GM19324 (cell line): ENCODE data around the gene ADAMTSL1.
A peak's percentile ranks its signal among the peaks of the same experiment; 100 is the strongest.

ENCODE experiments used
- ATAC-seq: cut with Tn5 transposase; IDR thresholded peaks from one replicate; pipeline ENCODE4 v1.9.1; 2021; ENCODE audit warnings: mild to moderate bottlenecking, moderate library complexity; ENCODE audit not compliant: unreplicated experiment, low FRiP score

Gene ADAMTSL1

GRCh38 chr9:18754537-18754936 is 280.6 kb downstream of the ADAMTSL1 start:
- ATAC-seq: no peak

DNA sequence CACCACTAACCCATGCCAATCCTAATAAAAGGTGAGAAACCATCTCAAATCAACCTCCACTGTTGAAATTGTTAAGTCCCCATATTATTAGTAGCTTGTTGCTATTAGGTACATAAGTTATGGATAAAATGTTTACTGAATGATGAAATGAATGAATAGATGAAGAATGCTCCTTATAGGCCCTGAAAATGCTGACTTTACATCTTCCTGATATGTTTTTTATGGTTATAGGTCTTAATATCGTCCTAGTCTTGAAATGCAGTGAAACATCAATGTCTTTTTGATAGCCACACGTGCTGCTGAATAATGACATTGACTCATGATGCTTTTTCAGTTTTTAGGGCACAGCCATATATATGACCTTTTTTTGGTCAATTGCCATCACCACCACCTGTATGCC is 281.3 kb downstream of the ADAMTSL1 start:
- no peak for ATAC-seq

GRCh38 chr9:18756712-18757125 is 282.8 kb downstream of the ADAMTSL1 start:
- peak; percentile 64 for ATAC-seq

GRCh38 chr9:18759827-18760226 is 285.9 kb downstream of the ADAMTSL1 start:
- no peak for ATAC-seq

- ATAC-seq: no peak
These were observed 287.9 kb downstream of the ADAMTSL1 start for GRCh38 chr9:18761742-18762300.

DNA sequence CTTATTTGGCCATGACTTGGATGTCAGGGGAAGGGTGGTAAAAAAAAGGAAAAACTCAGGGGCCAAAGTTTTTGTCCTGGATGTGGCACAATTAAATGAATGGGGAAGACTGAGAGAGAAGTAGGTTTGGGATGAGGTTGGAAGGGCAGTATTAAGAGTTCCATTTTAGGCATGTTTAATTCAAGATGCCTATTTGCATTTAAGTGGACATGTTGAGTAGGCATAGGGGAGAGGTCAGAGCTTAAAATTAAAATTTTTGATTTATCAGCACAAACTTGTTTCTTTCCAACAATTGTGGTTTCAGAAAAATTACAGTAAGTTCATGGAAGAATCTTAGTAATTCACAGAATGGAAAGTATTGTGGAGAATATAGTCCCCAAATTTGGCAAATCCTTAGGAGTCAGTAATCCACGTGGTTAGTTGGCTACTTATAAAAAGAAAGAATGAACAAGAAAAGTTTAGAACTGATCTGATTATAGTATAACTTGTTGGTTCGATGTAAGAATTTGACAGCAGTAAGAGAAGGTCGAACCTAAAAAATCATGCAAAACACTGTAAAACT is 293.1 kb downstream of the ADAMTSL1 start:
- no peak for ATAC-seq

GRCh38 chr9:18768951-18769622 is 295.1 kb downstream of the ADAMTSL1 start:
- peak; percentile 87 for ATAC-seq

GRCh38 chr9:18770131-18770908 is 296.4 kb downstream of the ADAMTSL1 start:
- no peak for ATAC-seq

DNA sequence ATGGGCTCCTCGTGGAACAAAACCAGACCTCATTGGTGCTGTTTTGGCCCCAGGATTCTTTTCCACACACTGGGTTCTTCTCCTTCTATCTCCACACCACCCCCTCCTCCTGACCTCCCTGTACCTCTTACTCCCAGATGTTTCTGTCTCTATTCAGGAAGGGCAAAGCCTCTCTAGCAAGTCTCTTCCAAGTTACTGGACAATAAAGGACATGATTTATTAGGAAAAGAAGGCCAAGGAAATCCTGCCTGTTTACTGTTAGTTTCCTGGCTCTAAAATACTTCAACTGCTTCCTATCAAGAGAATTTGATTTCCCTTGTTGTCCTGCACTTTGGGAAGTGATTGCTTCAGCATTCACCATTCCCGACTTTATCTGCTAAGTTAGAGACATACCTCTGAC is 297.1 kb downstream of the ADAMTSL1 start:
- no peak for ATAC-seq

DNA sequence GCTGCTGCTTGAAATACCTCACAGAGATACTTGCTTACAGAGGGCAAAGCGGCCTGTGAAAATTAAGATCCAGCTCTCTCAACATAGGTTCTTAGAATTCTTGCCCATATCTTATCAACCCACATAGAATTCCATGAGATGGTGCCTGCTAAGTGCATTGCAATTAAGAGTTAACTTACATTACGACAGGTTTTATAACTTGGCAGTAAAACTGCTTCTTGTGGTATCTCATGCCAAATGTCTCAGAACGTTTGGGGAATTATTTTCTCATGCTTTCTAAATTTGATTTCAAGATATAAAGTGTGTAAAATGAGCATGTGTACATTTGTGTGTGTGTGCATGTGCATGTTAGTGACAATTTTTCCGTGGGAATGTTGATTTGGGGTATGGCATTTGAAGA is 297.8 kb downstream of the ADAMTSL1 start:
- ATAC-seq: no peak

- ATAC-seq: no peak
These were observed 301.3 kb downstream of the ADAMTSL1 start for GRCh38 chr9:18775241-18775640.

GRCh38 chr9:18775930-18776329 is 302.0 kb downstream of the ADAMTSL1 start:
- no peak for ATAC-seq

DNA sequence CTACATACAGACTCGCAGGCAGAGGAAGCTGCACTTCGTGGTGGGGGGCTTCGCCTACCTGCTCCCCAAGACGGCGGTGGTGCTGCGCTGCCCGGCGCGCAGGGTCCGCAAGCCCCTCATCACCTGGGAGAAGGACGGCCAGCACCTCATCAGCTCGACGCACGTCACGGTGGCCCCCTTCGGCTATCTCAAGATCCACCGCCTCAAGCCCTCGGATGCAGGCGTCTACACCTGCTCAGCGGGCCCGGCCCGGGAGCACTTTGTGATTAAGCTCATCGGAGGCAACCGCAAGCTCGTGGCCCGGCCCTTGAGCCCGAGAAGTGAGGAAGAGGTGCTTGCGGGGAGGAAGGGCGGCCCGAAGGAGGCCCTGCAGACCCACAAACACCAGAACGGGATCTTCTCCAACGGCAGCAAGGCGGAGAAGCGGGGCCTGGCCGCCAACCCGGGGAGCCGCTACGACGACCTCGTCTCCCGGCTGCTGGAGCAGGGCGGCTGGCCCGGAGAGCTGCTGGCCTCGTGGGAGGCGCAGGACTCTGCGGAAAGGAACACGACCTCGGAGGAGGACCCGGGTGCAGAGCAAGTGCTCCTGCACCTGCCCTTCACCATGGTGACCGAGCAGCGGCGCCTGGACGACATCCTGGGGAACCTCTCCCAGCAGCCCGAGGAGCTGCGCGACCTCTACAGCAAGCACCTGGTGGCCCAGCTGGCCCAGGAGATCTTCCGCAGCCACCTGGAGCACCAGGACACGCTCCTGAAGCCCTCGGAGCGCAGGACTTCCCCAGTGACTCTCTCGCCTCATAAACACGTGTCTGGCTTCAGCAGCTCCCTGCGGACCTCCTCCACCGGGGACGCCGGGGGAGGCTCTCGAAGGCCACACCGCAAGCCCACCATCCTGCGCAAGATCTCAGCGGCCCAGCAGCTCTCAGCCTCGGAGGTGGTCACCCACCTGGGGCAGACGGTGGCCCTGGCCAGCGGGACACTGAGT is 303.2 kb downstream of the ADAMTSL1 start:
- no peak for ATAC-seq

DNA sequence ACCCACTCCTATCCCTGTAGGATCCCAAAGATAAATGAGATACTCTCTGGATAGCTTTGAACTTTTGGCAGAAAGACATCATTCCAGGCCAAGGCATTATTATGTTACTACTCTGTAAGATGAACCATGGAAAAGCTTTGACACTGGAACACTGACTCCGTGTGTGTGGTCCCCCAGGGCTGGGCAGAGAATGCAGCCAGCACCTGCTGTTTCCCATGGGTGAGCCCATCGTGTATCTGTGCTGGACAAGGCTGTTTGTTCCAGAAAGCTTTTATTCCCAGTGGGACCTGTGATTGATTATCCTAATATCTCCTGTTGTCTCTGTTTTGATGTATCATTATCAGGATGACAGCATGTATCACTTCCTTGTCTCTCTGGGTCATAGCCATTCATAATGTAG is 304.2 kb downstream of the ADAMTSL1 start:
- no peak for ATAC-seq

- no peak for ATAC-seq
These were observed 304.9 kb downstream of the ADAMTSL1 start for GRCh38 chr9:18778846-18779245.

- no peak for ATAC-seq
These were observed 310.0 kb downstream of the ADAMTSL1 start for GRCh38 chr9:18783909-18784308.

DNA sequence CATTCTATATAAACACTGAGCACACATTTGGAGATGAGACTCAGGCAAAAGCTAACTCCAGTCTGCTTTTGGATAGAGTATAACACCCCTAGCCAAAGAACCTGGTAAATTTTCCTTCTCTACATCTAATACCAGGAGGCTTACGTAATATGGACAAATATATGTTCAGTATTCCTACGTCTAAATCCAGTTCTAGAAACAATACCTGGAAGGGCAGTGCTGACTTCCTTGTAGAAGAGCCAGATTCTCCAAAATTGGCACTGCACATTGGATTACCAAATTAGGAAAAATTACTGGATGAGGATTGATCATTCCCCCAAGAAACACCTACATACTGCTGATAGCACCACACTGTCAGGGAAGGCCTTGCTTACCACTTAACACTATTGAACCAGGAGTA is 311.7 kb downstream of the ADAMTSL1 start:
- ATAC-seq: no peak

- no peak for ATAC-seq
These were observed 312.2 kb downstream of the ADAMTSL1 start for GRCh38 chr9:18786196-18786595.

- no peak for ATAC-seq
These were observed 313.1 kb downstream of the ADAMTSL1 start for GRCh38 chr9:18786911-18787650.

DNA sequence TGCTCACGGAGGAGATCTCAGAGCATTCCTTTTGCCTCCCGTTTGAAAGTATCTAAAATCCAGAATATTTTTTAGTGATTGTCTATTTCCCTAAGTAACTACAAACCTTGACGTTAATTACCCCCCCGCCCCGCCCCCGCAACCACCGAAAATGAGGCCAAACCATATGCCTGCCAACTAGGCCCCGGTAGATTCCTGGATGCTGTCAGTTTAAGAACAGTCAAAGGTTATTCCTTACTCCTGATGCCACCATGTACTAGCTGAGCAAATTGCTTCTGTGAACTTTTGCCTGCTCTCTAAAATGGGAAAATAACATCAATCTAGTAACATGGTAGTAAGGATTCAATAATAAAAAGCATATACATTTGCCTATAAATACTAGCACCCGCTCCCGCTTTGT is 314.3 kb downstream of the ADAMTSL1 start:
- ATAC-seq: no peak
